AG20443 (cell line): ENCODE measurements around the gene REPS2.
"Not testable (repeated sequence)": the region's sequence is repeated elsewhere in the genome, so short reads cannot be mapped to it uniquely, and the experiment has no call there.

Experiments
- DNase-seq: peaks from one replicate; pipeline ENCODE4 v3.0.0; 2012; ENCODE audit warnings: low spot score, mixed read lengths

REPS2 gene

GRCh38 chrX:16946361-16946964 is at the start of gene REPS2:
TSS of gene REPS2 (plus strand) at chrX:16946658. CDS start at chrX:16946862, 204 bp downstream.
- peak; percentile 85 for DNase-seq

GRCh38 chrX:16897445-16897844 is 49.0 kb upstream of the REPS2 start:
- DNase-seq = no peak

GRCh38 chrX:16903274-16904022 is 43.0 kb upstream of the REPS2 start:
- DNase-seq = no peak

- no peak for DNase-seq
Measured at GRCh38 chrX:16910376-16910775, 36.1 kb upstream of the REPS2 start.

- no peak for DNase-seq
Measured at GRCh38 chrX:16914058-16914457, 32.4 kb upstream of the REPS2 start.

GRCh38 chrX:16916561-16916960 is 29.9 kb upstream of the REPS2 start:
- no peak for DNase-seq

- no peak for DNase-seq
Measured at GRCh38 chrX:16917120-16917519, 29.3 kb upstream of the REPS2 start.

- no peak for DNase-seq
Measured at GRCh38 chrX:16918979-16919378, 27.5 kb upstream of the REPS2 start.

- DNase-seq = no peak
Measured at GRCh38 chrX:16920075-16920474, 26.4 kb upstream of the REPS2 start.

GRCh38 chrX:16923157-16923556 is 23.3 kb upstream of the REPS2 start:
- no peak for DNase-seq

GRCh38 chrX:16924631-16925480 is 21.6 kb upstream of the REPS2 start:
- no peak for DNase-seq

- no peak for DNase-seq
Measured at GRCh38 chrX:16930392-16930791, 16.1 kb upstream of the REPS2 start.

GRCh38 chrX:16931371-16931770 is 15.1 kb upstream of the REPS2 start:
- DNase-seq = no peak

GRCh38 chrX:16931855-16932575 is 14.4 kb upstream of the REPS2 start:
- no peak for DNase-seq

- no peak for DNase-seq
Measured at GRCh38 chrX:16934185-16934584, 12.3 kb upstream of the REPS2 start.

- peak; percentile 6 for DNase-seq
Measured at GRCh38 chrX:16946971-16947562, 609 bp downstream of the REPS2 start.

- no peak for DNase-seq
Measured at GRCh38 chrX:16950423-16950822, 4.0 kb downstream of the REPS2 start.

- DNase-seq = no peak
Measured at GRCh38 chrX:16953606-16954211, 7.3 kb downstream of the REPS2 start.

- DNase-seq = no peak
Measured at GRCh38 chrX:16957751-16958150, 11.3 kb downstream of the REPS2 start.

- DNase-seq = no peak
Measured at GRCh38 chrX:16958356-16958755, 11.9 kb downstream of the REPS2 start.

GRCh38 chrX:16962661-16963060 is 16.2 kb downstream of the REPS2 start:
- not testable (repeated sequence) for DNase-seq
